ENCODE results near the gene DEFB115. TPM values are rescaled to one million over a fixed set of nuclear protein-coding genes. Genes with fewer than 3 reads are reported as not detected.
"Not testable (repeated sequence)": the region's sequence is repeated elsewhere in the genome, so short reads cannot be mapped to it uniquely, and the experiment has no call there.

Gene DEFB115
- total RNA-seq, 4 donors from 2014 or later: not detected

- WGBS: 71% methylated on average over 6 of the region's 6 CpGs
- no peak overlapping the region for H3K4me3 ChIP-seq
- peaks cover 0 to 5% (median 0%) of the 10 kb centered on the region in 4 donors for H3K9me3 ChIP-seq
- H3K4me1 ChIP-seq: no peaks in the 10 kb centered on the region
- intact Hi-C loops (cut with DNase I): no loop called here
- no peak for TF ChIP-seq CTCF (IDR thresholded peaks at IDR 0.05)
- TF ChIP-seq EP300 (IDR thresholded peaks at IDR 0.05): no peak
- TF ChIP-seq POLR2AphosphoS5 (IDR thresholded peaks at IDR 0.05): no peak
- no peak for TF ChIP-seq POLR2A (IDR thresholded peaks at IDR 0.05; ENCODE audit: low read depth)
- no peak for DNase-seq (ENCODE audit: extremely low spot score)
- H3K27me3 ChIP-seq: no peaks in the 10 kb centered on the region
- no peaks in the 10 kb centered on the region for H3K36me3 ChIP-seq
- H3K27ac ChIP-seq (replicated peaks in 1 of 4): no peak overlapping the region
These were observed 3.0 kb downstream of the DEFB115 start for GRCh38 chr20:31260326-31260932.

- TF ChIP-seq EP300 (IDR thresholded peaks at IDR 0.05) (no peak), POLR2A (IDR thresholded peaks at IDR 0.05; ENCODE audit: low read depth) (no peak), CTCF (IDR thresholded peaks at IDR 0.05) (no peak), POLR2AphosphoS5 (IDR thresholded peaks at IDR 0.05) (no peak)
- no peak for DNase-seq (ENCODE audit: extremely low spot score)
- 55% methylated on average over 7 of the region's 20 CpGs for WGBS
- Histone ChIP-seq H3K36me3 (no peaks in the 10 kb centered on the region), H3K27me3 (no peaks in the 10 kb centered on the region), H3K27ac (replicated peaks in 1 of 4) (no peak overlapping the region), H3K4me1 (no peaks in the 10 kb centered on the region), H3K4me3 (no peak overlapping the region), H3K9me3 (peaks cover 0 to 65% (median 37%) of the 10 kb centered on the region in 4 donors)
- intact Hi-C loops (cut with DNase I): no loop called here
These were observed 17.0 kb downstream of the DEFB115 start for GRCh38 chr20:31274441-31274840.

- DNase-seq (ENCODE audit: extremely low spot score): no peak
- H3K27me3 ChIP-seq: no peaks in the 10 kb centered on the region
- no peaks in the 10 kb centered on the region for H3K36me3 ChIP-seq
- H3K4me3 ChIP-seq: no peak overlapping the region
- intact Hi-C loops (cut with DNase I): no loop called here
- peaks cover 0 to 28% (median 7%) of the 10 kb centered on the region in 4 donors for H3K9me3 ChIP-seq
- H3K27ac ChIP-seq (replicated peaks in 1 of 4): no peak overlapping the region
- no peaks in the 10 kb centered on the region for H3K4me1 ChIP-seq
- TF ChIP-seq POLR2A (IDR thresholded peaks at IDR 0.05; ENCODE audit: low read depth) (no peak), EP300 (IDR thresholded peaks at IDR 0.05) (no peak)
- no CpG with 5 or more reads among the region's 1 CpG for WGBS
These were observed 20.7 kb downstream of the DEFB115 start for GRCh38 chr20:31278178-31278577.

GRCh38 chr20:31284964-31285363 is 27.5 kb downstream of the DEFB115 start:
- H3K4me3 ChIP-seq; H3K36me3 ChIP-seq; H3K27ac ChIP-seq (replicated peaks in 1 of 4); H3K4me1 ChIP-seq; intact Hi-C loops (cut with DNase I); H3K27me3 ChIP-seq; DNase-seq (ENCODE audit: extremely low spot score): not testable (repeated sequence)
- 59% methylated on average over 7 of the region's 7 CpGs for whole genome bisulfite sequencing
- peaks cover 0 to 21% (median 3%) of the 10 kb centered on the region in 4 donors for H3K9me3 ChIP-seq

GRCh38 chr20:31308535-31309162 is 51.2 kb downstream of the DEFB115 start, which contains the start of gene DEFB116:
DEFB116 (minus strand) TSS chr20:31308585; CDS start chr20:31308585, 0 bp downstream.
- Histone ChIP-seq H3K36me3 (no peaks in the 10 kb centered on the region), H3K27ac (replicated peaks in 1 of 4) (no peak within 1 kb of the TSS), H3K4me1 (no peaks in the 10 kb centered on the region), H3K9me3 (peaks cover 0 to 18% (median 0%) of the 10 kb centered on the region in 4 donors), H3K4me3 (no peak within 1 kb of the TSS), H3K27me3 (no peaks in the 10 kb centered on the region)
- DNase-seq (ENCODE audit: extremely low spot score): no peak
- TF ChIP-seq CTCF (IDR thresholded peaks at IDR 0.05) (no peak), POLR2AphosphoS5 (IDR thresholded peaks at IDR 0.05) (no peak), EP300 (IDR thresholded peaks at IDR 0.05) (no peak)
- 49% methylated on average over 8 of the region's 8 CpGs for WGBS
- intact Hi-C loops (cut with DNase I): no loop called here

Other genes starting within 250 kb of the DEFB115 start
- not detected for gene DEFB116, start 50.9 kb downstream of the DEFB115 start, total RNA-seq
- not detected for gene DEFB118, start 110.9 kb downstream of the DEFB115 start, total RNA-seq
- 1 to 10 TPM in 1 of 4 donors, not detected in 3; 2.7 TPM for gene DEFB119, start 132.9 kb downstream of the DEFB115 start, total RNA-seq
- not detected for gene DEFB121, start 148.6 kb downstream of the DEFB115 start, total RNA-seq
- not detected for gene DEFB123, start 183.0 kb downstream of the DEFB115 start, total RNA-seq
- not detected for gene DEFB124, start 217.5 kb downstream of the DEFB115 start, total RNA-seq
- gene REM1, start 217.6 kb downstream of the DEFB115 start, total RNA-seq: 10 to 100 TPM in 1 of 4 donors, 1 to 10 TPM in 3; 3.7 to 10.2 (median 7.1) TPM

All from esophagus muscularis mucosa (tissue), 4 donors.